Kidney glomerular epithelial cell (primary cell): Measurements from ENCODE around the gene BAIAP2.

Experiments used
- DNase-seq: peaks from one replicate; lab custom pipeline; 2025; lab: John Stamatoyannopoulos, UW

The BAIAP2 gene

DNA sequence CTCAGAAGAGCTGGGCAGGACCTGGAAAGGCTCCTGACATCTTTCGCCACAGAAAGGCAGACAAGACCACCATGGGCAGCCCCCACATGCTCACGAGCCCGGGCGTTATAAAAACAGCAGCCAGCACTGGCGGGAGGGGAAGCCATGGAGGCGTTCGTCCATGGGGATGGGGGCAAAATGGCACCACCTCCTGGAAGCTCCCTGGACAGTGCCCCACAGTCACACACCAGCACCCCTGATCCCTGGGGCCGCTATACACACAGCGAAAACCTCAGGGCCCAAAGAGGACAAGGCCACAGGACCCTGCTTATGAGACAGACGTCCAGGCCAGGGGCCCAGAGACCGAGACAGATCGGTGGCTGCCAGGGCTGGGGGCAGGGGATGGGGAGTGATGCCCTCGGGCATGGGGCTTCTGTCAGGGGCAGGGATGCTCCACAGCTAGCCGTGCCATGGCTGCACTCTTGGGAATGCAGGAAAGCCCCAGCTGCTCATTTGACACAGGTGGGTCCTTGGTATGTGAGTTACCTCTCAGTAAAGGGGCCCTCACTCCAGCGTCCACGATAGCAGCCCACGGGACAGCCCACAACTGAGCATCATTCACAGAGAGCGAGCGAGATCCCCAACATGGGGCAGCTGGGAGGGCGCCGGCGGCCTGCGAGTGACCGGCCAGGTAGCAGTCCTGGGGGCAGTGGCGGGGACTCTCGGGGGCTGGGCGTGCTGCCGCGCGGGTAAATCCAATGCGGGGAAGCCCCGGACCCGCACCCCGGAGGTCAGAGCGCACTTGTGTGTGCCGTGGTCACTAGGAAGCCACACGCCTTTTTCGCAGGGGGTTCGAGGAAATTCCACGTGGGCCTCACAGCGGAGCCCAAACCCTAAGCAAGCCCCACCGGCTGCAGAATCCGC is 124.0 kb downstream of the BAIAP2 start:
- no peak for DNase-seq

GRCh38 chr17:81159611-81160265 is 124.8 kb downstream of the BAIAP2 start:
- DNase-seq: no peak

DNA sequence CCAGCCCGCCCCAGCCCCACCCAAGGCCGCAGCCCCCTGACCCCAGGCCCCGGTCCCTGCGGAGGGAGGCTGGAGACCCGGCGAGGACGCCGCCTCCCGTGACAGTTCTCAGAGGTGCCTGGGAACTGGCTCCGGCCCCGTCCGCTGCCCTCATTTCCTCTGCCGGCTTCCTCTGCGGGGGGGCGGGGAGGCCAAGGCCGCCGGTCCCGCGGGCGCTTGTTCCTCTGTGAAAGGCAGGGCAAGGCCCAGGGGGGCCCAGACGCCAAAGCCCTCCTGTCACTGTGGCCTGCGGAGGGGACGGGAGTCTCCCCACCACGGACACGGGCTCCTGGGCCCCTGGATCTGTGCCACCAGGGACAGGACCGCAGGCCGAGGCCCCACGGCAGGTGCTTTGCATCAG is 125.4 kb downstream of the BAIAP2 start:
- no peak for DNase-seq

DNA sequence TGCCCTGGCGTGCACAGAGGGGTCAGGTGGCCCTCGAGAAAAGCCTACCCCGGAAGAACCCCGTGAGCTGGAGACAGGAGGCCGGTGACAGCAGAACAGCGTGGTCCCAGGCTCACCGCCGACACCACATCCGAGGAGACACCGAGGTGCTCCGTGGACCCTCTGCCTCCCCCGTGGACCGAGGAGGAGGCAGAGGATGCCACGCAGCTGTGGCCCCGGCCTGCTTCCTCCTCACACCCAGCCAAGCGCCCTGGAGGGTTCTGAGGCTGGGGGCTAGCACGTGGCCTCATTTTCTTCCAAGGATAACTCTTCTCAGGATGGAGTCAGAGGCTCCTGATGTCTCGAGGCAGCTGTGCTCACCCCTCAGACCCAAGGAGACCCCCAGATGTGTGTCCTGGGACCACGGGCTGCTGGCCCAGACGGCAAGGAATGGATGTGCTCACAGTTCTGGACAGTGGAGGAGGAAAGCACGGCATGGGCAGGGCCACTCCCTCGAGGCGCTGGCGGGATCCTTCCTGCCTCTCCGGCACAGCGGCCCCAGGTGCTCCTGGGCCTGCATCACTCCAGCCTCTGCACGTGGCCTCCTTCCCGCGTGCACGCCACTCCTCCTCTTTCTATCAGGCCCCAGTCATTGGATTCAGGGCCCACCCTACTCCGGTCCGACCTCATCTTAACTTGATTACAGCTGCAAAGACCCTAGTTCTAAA is 125.9 kb downstream of the BAIAP2 start:
- no peak for DNase-seq

- no peak for DNase-seq
Measured at GRCh38 chr17:81161536-81161935, 126.6 kb downstream of the BAIAP2 start.

GRCh38 chr17:81161972-81162371 is 127.0 kb downstream of the BAIAP2 start:
- DNase-seq: no peak

- no peak for DNase-seq
Measured at GRCh38 chr17:81162491-81162890, 127.5 kb downstream of the BAIAP2 start.

- no peak for DNase-seq
Measured at GRCh38 chr17:81163051-81163695, 128.2 kb downstream of the BAIAP2 start.

GRCh38 chr17:81163703-81164370 is 128.9 kb downstream of the BAIAP2 start:
- no peak for DNase-seq

GRCh38 chr17:81164371-81165245 is 129.7 kb downstream of the BAIAP2 start:
- DNase-seq: no peak

DNA sequence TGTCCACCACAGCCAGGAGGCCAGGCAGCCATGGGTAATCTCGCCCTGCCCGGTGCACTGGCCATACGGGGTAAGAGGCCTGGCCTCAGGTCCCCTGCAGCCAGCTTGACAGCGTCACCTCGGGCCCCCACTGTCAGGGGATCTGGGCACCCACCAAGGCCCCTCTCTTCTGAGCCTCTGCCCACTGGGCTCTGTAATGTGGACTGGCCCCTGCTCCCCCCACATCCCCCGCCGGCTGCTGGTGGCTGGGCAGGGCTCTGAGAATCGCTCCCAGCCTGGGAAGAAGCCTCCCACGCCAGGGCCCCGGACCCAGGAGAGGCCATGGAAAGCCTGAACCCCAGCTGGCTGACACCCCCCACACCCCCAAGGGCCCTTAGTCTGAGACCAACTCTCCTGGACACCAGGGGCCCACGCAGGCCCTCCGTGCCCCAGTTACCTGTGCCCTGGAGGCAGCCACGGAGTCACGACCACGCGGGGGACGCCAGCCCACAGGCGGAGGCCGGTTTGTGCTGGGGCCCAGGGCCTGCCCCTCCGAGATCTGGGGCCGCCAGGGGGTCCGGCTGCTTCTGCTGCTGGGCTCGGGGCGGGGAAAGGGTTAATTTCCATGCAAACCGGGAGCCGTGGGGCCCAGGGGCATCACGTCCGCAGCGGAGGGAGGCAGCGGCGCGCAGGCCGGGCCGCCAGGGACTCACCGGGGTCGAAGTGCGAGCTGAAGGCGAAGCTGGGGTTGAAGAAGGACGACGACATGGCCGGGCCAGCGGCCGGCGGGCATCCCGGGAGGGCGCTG is 130.5 kb downstream of the BAIAP2 start, which contains the start of gene PVALEF:
Gene PVALEF, plus strand, starts transcription at position 262 of the 787 bp plus-strand sequence. CDS start 15,720 bp downstream, outside the sequence.
- no peak for DNase-seq

- DNase-seq: no peak
Measured at GRCh38 chr17:81166033-81166492, 131.1 kb downstream of the BAIAP2 start, which contains the start of gene AATK. Gene AATK, minus strand, starts transcription at chr17:81166221. Its CDS starts 229 bp downstream, at chr17:81165992.
